ENCODE data around the gene LRRC73. TPM values are rescaled to one million over a fixed set of nuclear protein-coding genes. Genes with fewer than 3 reads are reported as not detected.

The LRRC73 gene
- total and polyA plus RNA-seq, 2 of the 8 experiments (the other 6 are each of a cell fraction or from before 2014, with no cell fraction given): 0.24 to 0.26 TPM

DNA sequence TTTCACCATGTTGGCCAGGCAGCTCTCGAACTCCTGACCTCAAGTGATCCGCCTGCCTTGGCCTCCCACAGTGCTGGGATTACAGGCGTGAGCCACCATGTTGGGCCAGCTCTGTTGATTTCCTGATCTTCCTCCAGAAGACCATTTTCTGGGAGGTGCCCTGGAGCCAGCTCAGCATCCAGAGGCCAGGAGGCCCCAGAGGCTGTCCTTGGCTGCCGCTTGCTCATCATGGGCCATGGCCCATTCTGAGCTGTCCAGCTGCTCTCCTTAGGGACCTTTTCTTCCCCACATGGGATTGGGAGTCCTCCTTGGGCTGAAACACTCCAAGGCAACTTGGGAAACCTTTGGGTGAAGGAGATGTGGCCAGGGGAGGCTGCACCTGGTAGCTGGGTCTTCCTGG lies 15.4 kb downstream of the LRRC73 start:
- H3K9me3 ChIP-seq (ENCODE audit: insufficient read depth in 2 of 2, low read depth in 1 of 2, low read length in 1 of 2): no peaks in the 10 kb centered on the region
- peaks cover 10 to 30% of the 10 kb centered on the region in 2 experiments for H4K20me1 ChIP-seq (replicated peaks in 1 of 2; ENCODE audit: control insufficient read depth in 1 of 2, insufficient read depth in 2 of 2, low read length in 2 of 2)
- peaks cover 4 to 42% of the 10 kb centered on the region in 2 experiments; a peak in 3 of 4 replicates for H3K79me2 ChIP-seq (ENCODE audit: control insufficient read depth in 1 of 2, insufficient read depth in 2 of 2, low read length in 2 of 2)
- H3K4ac ChIP-seq (replicated peaks; ENCODE audit: insufficient read length, low read depth, low read length): no peak overlapping the region
- H2BK120ac ChIP-seq (replicated peaks; ENCODE audit: low read depth, low read length): no peak overlapping the region
- WGBS, 2 experiments (ENCODE audit: extremely low coverage in 1 of 2, insufficient coverage in 1 of 2, insufficient read length in 1 of 2, insufficient replicate concordance in 2 of 2, low coverage in 1 of 2, low lambda C conversion rate in 2 of 2, missing lambda C conversion rate in 1 of 2): 93% methylated on average over 4 of the region's 4 CpGs; no CpG with 5 or more reads in 1 of the 2 experiments
- no peak overlapping the region for H2BK12ac ChIP-seq (ENCODE audit: low read depth, low read length)
- H3K14ac ChIP-seq (ENCODE audit: insufficient read length): no peak overlapping the region
- ChIA-PET POLR2A (ENCODE audit: partially characterized antibody) (interaction anchor here (0.7 to 5.6 kb wide), 6 partner anchors 9 to 26 kb away, joined by 3 to 27 read pairs (median 4); partner anchors contain the start of genes POLR1C, TJAP1 and YIPF3), CTCF (ENCODE audit: partially characterized antibody) (interaction anchor here (0.6 to 32.9 kb wide), 7 partner anchors 6 to 160 kb away, joined by 3 to 536 read pairs (median 8); partner anchors contain the start of genes DLK2, LRRC73, TJAP1 and ZNF318)
- H4K91ac ChIP-seq (replicated peaks; ENCODE audit: insufficient read length, low read length): no peak overlapping the region
- no peak overlapping the region for H4K5ac ChIP-seq (ENCODE audit: insufficient read length, low read depth, low read length)
- peaks cover 23% of the 10 kb centered on the region for H3K79me1 ChIP-seq (ENCODE audit: low read depth, low read length)
- FAIRE-seq: no peak
- H3K9ac ChIP-seq (replicated peaks in 1 of 4; ENCODE audit: extremely low read depth in 1 of 4, low read depth in 3 of 4, low read length in 3 of 4): no peak overlapping the region
- H3K4me1 ChIP-seq (replicated peaks in 1 of 4; ENCODE audit: control insufficient read depth in 3 of 4, insufficient read depth in 4 of 4, low read length in 3 of 4): peaks cover 7 to 19% (median 13%) of the 10 kb centered on the region in 4 experiments
- H2BK5ac ChIP-seq (ENCODE audit: low read depth, low read length): no peak overlapping the region
- no peak overlapping the region for H3K23ac ChIP-seq (ENCODE audit: insufficient read length)
- no peaks in the 10 kb centered on the region for H3K27me3 ChIP-seq (replicated peaks in 1 of 4; ENCODE audit: control insufficient read depth in 3 of 4, extremely low read depth in 1 of 4, insufficient read depth in 3 of 4, low read length in 3 of 4)
- H3K4me3 ChIP-seq (ENCODE audit: extremely low read depth in 1 of 4, insufficient read depth in 2 of 4, low read depth in 3 of 4, low read length in 4 of 4): no peak overlapping the region
- H2AK5ac ChIP-seq (ENCODE audit: low read depth, low read length): 0 out of 2 replicates have a peak overlapping the region, but pooled peaks have one; percentile 65
- H3K4me2 ChIP-seq (ENCODE audit: insufficient read depth in 1 of 2, low read depth in 2 of 2, low read length in 2 of 2): no peak overlapping the region
- DNase-seq (ENCODE audit: low read depth in 1 of 2, low spot score in 2 of 2): no peak
- no peak overlapping the region for H3K27ac ChIP-seq (ENCODE audit: low read depth, low read length)
- H2AFZ ChIP-seq (ENCODE audit: low read length): no peak overlapping the region
- H2BK15ac ChIP-seq (ENCODE audit: low read length): no peak overlapping the region
- H3K36me3 ChIP-seq (ENCODE audit: control insufficient read depth in 2 of 4, insufficient read depth in 4 of 4, low read length in 3 of 4): peaks cover 11 to 18% (median 13%) of the 10 kb centered on the region in 4 experiments; a peak in 7 of 8 replicates
- no peak overlapping the region for H4K8ac ChIP-seq (ENCODE audit: extremely low read depth, insufficient read depth, low read length)
- TF ChIP-seq CHD2 (IDR thresholded peaks at IDR 0.05; ENCODE audit: low read length): no peak
- no peak for TF ChIP-seq CREB1 (IDR thresholded peaks at IDR 0.05)
- no peak for TF ChIP-seq JUND (IDR thresholded peaks at IDR 0.05; ENCODE audit: low read length)
- no peak for TF ChIP-seq SP4 (IDR thresholded peaks at IDR 0.05; ENCODE audit: low read length)
- TF ChIP-seq, protein P1, sequence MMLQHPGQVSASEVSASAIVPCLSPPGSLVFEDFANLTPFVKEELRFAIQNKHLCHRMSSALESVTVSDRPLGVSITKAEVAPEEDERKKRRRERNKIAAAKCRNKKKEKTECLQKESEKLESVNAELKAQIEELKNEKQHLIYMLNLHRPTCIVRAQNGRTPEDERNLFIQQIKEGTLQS (IDR thresholded peaks at IDR 0.05; ENCODE audit: insufficient read depth, low read depth, low read length): no peak
- no peak for TF ChIP-seq POLR2A (IDR thresholded peaks at IDR 0.05; ENCODE audit: control extremely low read depth in 1 of 2, low read depth in 2 of 2, low read length in 2 of 2)
- TF ChIP-seq CTBP2 (IDR thresholded peaks at IDR 0.05; ENCODE audit: borderline replicate concordance, insufficient read depth, insufficient read length, low read length): no peak
- no peak for TF ChIP-seq BACH1 (IDR thresholded peaks at IDR 0.05; ENCODE audit: low read length)
- no peak for TF ChIP-seq JUN (IDR thresholded peaks at IDR 0.05; ENCODE audit: low read depth, low read length)
- no peak for TF ChIP-seq RXRA (IDR thresholded peaks at IDR 0.05; ENCODE audit: insufficient read depth, low read depth, low read length)
- no peaks in the 10 kb centered on the region for H3K23me2 ChIP-seq (ENCODE audit: low read depth, low read length)
- no peak overlapping the region for H2BK20ac ChIP-seq (ENCODE audit: low read length)
- no peak overlapping the region for H3K56ac ChIP-seq (replicated peaks; ENCODE audit: insufficient read length, low read depth, low read length)
- H3K18ac ChIP-seq (ENCODE audit: extremely low read depth, low read length): no peak overlapping the region
